ENCODE data around the gene ABI2.
A peak's percentile ranks its signal among the peaks of the same experiment; 100 is the strongest.

ABI2 gene

GRCh38 chr2:203444738-203445137 is 116.5 kb downstream of the ABI2 start:
- WGBS (ENCODE audit: insufficient coverage, insufficient read length), result no CpG with 5 or more reads among the region's 7 CpGs
- H3K4me1 ChIP-seq (ENCODE audit: control insufficient read depth, insufficient read depth, low read length), result peaks cover 2% of the 10 kb centered on the region; the same call in 1 of the 2 replicates
- H3K9me3 ChIP-seq (ENCODE audit: control insufficient read depth, insufficient read depth, low read length), result no peaks in the 10 kb centered on the region
- no peaks in the 10 kb centered on the region for H3K27me3 ChIP-seq (ENCODE audit: control insufficient read depth, insufficient read depth, low read length)
- no peak overlapping the region for H3K27ac ChIP-seq (ENCODE audit: low read length)
- no peak overlapping the region for H3K4me3 ChIP-seq (ENCODE audit: low read length)
- no peak for DNase-seq (ENCODE audit: low read depth, low spot score)
- H3K36me3 ChIP-seq (ENCODE audit: control insufficient read depth, insufficient read depth, low read length), result peaks cover 11% of the 10 kb centered on the region; the same call in 1 of the 2 replicates

- Histone ChIP-seq H3K9me3 (ENCODE audit: control insufficient read depth, insufficient read depth, low read length) (no peaks in the 10 kb centered on the region), H3K4me1 (ENCODE audit: control insufficient read depth, insufficient read depth, low read length) (no peaks in the 10 kb centered on the region), H3K4me3 (ENCODE audit: low read length) (no peak overlapping the region), H3K27ac (ENCODE audit: low read length) (no peak overlapping the region), H3K36me3 (ENCODE audit: control insufficient read depth, insufficient read depth, low read length) (peaks cover 7% of the 10 kb centered on the region; the same call in 1 of the 2 replicates), H3K27me3 (ENCODE audit: control insufficient read depth, insufficient read depth, low read length) (no peaks in the 10 kb centered on the region)
- WGBS (ENCODE audit: insufficient coverage, insufficient read length), result no CpG with 5 or more reads among the region's 3 CpGs
- DNase-seq (ENCODE audit: low read depth, low spot score), result no peak
Measured at GRCh38 chr2:203446071-203446481, 117.9 kb downstream of the ABI2 start.

- H3K9me3 ChIP-seq (ENCODE audit: control insufficient read depth, insufficient read depth, low read length), result no peaks in the 10 kb centered on the region
- WGBS (ENCODE audit: insufficient coverage, insufficient read length), result no CpG with 5 or more reads among the region's 3 CpGs
- H3K4me3 ChIP-seq (ENCODE audit: low read length), result no peak overlapping the region
- peaks cover 5% of the 10 kb centered on the region; the same call in 1 of the 2 replicates for H3K36me3 ChIP-seq (ENCODE audit: control insufficient read depth, insufficient read depth, low read length)
- no peaks in the 10 kb centered on the region for H3K27me3 ChIP-seq (ENCODE audit: control insufficient read depth, insufficient read depth, low read length)
- no peak overlapping the region for H3K27ac ChIP-seq (ENCODE audit: low read length)
- no peaks in the 10 kb centered on the region for H3K4me1 ChIP-seq (ENCODE audit: control insufficient read depth, insufficient read depth, low read length)
- DNase-seq (ENCODE audit: low read depth, low spot score), result no peak
Measured at GRCh38 chr2:203446780-203447179, 118.6 kb downstream of the ABI2 start.

GRCh38 chr2:203450561-203450960 is 122.4 kb downstream of the ABI2 start:
- Histone ChIP-seq H3K9me3 (ENCODE audit: control insufficient read depth, insufficient read depth, low read length) (no peaks in the 10 kb centered on the region), H3K27ac (ENCODE audit: low read length) (no peak overlapping the region), H3K36me3 (ENCODE audit: control insufficient read depth, insufficient read depth, low read length) (no peaks in the 10 kb centered on the region), H3K4me1 (ENCODE audit: control insufficient read depth, insufficient read depth, low read length) (no peaks in the 10 kb centered on the region), H3K27me3 (ENCODE audit: control insufficient read depth, insufficient read depth, low read length) (no peaks in the 10 kb centered on the region), H3K4me3 (ENCODE audit: low read length) (no peak overlapping the region)
- WGBS (ENCODE audit: insufficient coverage, insufficient read length), result no CpG with 5 or more reads among the region's 3 CpGs
- no peak for DNase-seq (ENCODE audit: low read depth, low spot score)

- Histone ChIP-seq H3K4me3 (ENCODE audit: low read length) (no peak overlapping the region), H3K9me3 (ENCODE audit: control insufficient read depth, insufficient read depth, low read length) (no peaks in the 10 kb centered on the region), H3K27ac (ENCODE audit: low read length) (no peak overlapping the region), H3K36me3 (ENCODE audit: control insufficient read depth, insufficient read depth, low read length) (no peaks in the 10 kb centered on the region), H3K4me1 (ENCODE audit: control insufficient read depth, insufficient read depth, low read length) (no peaks in the 10 kb centered on the region), H3K27me3 (ENCODE audit: control insufficient read depth, insufficient read depth, low read length) (no peaks in the 10 kb centered on the region)
- DNase-seq (ENCODE audit: low read depth, low spot score), result no peak
- WGBS (ENCODE audit: insufficient coverage, insufficient read length), result no CpG with 5 or more reads among the region's 2 CpGs
Measured at GRCh38 chr2:203451011-203451410, 122.8 kb downstream of the ABI2 start.

GRCh38 chr2:203451689-203452088 is 123.5 kb downstream of the ABI2 start:
- Histone ChIP-seq H3K4me1 (ENCODE audit: control insufficient read depth, insufficient read depth, low read length) (no peaks in the 10 kb centered on the region), H3K36me3 (ENCODE audit: control insufficient read depth, insufficient read depth, low read length) (no peaks in the 10 kb centered on the region), H3K27ac (ENCODE audit: low read length) (no peak overlapping the region), H3K9me3 (ENCODE audit: control insufficient read depth, insufficient read depth, low read length) (no peaks in the 10 kb centered on the region), H3K27me3 (ENCODE audit: control insufficient read depth, insufficient read depth, low read length) (no peaks in the 10 kb centered on the region), H3K4me3 (ENCODE audit: low read length) (no peak overlapping the region)
- no peak for DNase-seq (ENCODE audit: low read depth, low spot score)
- no CpG with 5 or more reads among the region's 1 CpG for WGBS (ENCODE audit: insufficient coverage, insufficient read length)

- Histone ChIP-seq H3K27ac (ENCODE audit: low read length) (no peak overlapping the region), H3K4me1 (ENCODE audit: control insufficient read depth, insufficient read depth, low read length) (no peaks in the 10 kb centered on the region), H3K27me3 (ENCODE audit: control insufficient read depth, insufficient read depth, low read length) (no peaks in the 10 kb centered on the region), H3K36me3 (ENCODE audit: control insufficient read depth, insufficient read depth, low read length) (no peaks in the 10 kb centered on the region), H3K9me3 (ENCODE audit: control insufficient read depth, insufficient read depth, low read length) (no peaks in the 10 kb centered on the region), H3K4me3 (ENCODE audit: low read length) (no peak overlapping the region)
- no CpG with 5 or more reads among the region's 1 CpG for WGBS (ENCODE audit: insufficient coverage, insufficient read length)
- peak; percentile 16 for DNase-seq (ENCODE audit: low read depth, low spot score)
Measured at GRCh38 chr2:203453858-203454451, 125.8 kb downstream of the ABI2 start.

GRCh38 chr2:203455209-203455608 is 127.0 kb downstream of the ABI2 start:
- H3K4me3 ChIP-seq (ENCODE audit: low read length), result no peak overlapping the region
- H3K4me1 ChIP-seq (ENCODE audit: control insufficient read depth, insufficient read depth, low read length), result no peaks in the 10 kb centered on the region
- DNase-seq (ENCODE audit: low read depth, low spot score), result no peak
- WGBS (ENCODE audit: insufficient coverage, insufficient read length), result no CpG with 5 or more reads among the region's 3 CpGs
- H3K36me3 ChIP-seq (ENCODE audit: control insufficient read depth, insufficient read depth, low read length), result 0 out of 2 replicates have a peak, but pooled peaks cover 2% of the 10 kb centered on the region
- H3K9me3 ChIP-seq (ENCODE audit: control insufficient read depth, insufficient read depth, low read length), result no peaks in the 10 kb centered on the region
- no peaks in the 10 kb centered on the region for H3K27me3 ChIP-seq (ENCODE audit: control insufficient read depth, insufficient read depth, low read length)
- no peak overlapping the region for H3K27ac ChIP-seq (ENCODE audit: low read length)

GRCh38 chr2:203461746-203462145 is 133.6 kb downstream of the ABI2 start:
- no peaks in the 10 kb centered on the region for H3K9me3 ChIP-seq (ENCODE audit: control insufficient read depth, insufficient read depth, low read length)
- DNase-seq (ENCODE audit: low read depth, low spot score), result no peak
- no peak overlapping the region for H3K4me3 ChIP-seq (ENCODE audit: low read length)
- H3K36me3 ChIP-seq (ENCODE audit: control insufficient read depth, insufficient read depth, low read length), result 0 out of 2 replicates have a peak, but pooled peaks cover 2% of the 10 kb centered on the region
- H3K27ac ChIP-seq (ENCODE audit: low read length), result no peak overlapping the region
- no peaks in the 10 kb centered on the region for H3K4me1 ChIP-seq (ENCODE audit: control insufficient read depth, insufficient read depth, low read length)
- H3K27me3 ChIP-seq (ENCODE audit: control insufficient read depth, insufficient read depth, low read length), result no peaks in the 10 kb centered on the region

GRCh38 chr2:203462308-203462707 is 134.1 kb downstream of the ABI2 start:
- no peak for DNase-seq (ENCODE audit: low read depth, low spot score)
- no peak overlapping the region for H3K27ac ChIP-seq (ENCODE audit: low read length)
- no CpG with 5 or more reads among the region's 1 CpG for WGBS (ENCODE audit: insufficient coverage, insufficient read length)

GRCh38 chr2:203463266-203463678 is 135.1 kb downstream of the ABI2 start:
- no peak for DNase-seq (ENCODE audit: low read depth, low spot score)
- H3K27ac ChIP-seq (ENCODE audit: low read length), result no peak overlapping the region

More at GRCh38 chr2:203462308-203462707, 134.1 kb downstream of the ABI2 start:
- Histone ChIP-seq H3K27me3 (ENCODE audit: control insufficient read depth, insufficient read depth, low read length) (no peaks in the 10 kb centered on the region), H3K9me3 (ENCODE audit: control insufficient read depth, insufficient read depth, low read length) (no peaks in the 10 kb centered on the region), H3K4me3 (ENCODE audit: low read length) (no peak overlapping the region), H3K36me3 (ENCODE audit: control insufficient read depth, insufficient read depth, low read length) (0 out of 2 replicates have a peak, but pooled peaks cover 2% of the 10 kb centered on the region), H3K4me1 (ENCODE audit: control insufficient read depth, insufficient read depth, low read length) (no peaks in the 10 kb centered on the region)

More at GRCh38 chr2:203463266-203463678, 135.1 kb downstream of the ABI2 start:
- no peaks in the 10 kb centered on the region for H3K4me1 ChIP-seq (ENCODE audit: control insufficient read depth, insufficient read depth, low read length)
- H3K9me3 ChIP-seq (ENCODE audit: control insufficient read depth, insufficient read depth, low read length), result no peaks in the 10 kb centered on the region
- H3K27me3 ChIP-seq (ENCODE audit: control insufficient read depth, insufficient read depth, low read length), result no peaks in the 10 kb centered on the region
- H3K4me3 ChIP-seq (ENCODE audit: low read length), result no peak overlapping the region
- H3K36me3 ChIP-seq (ENCODE audit: control insufficient read depth, insufficient read depth, low read length), result 0 out of 2 replicates have a peak, but pooled peaks cover 2% of the 10 kb centered on the region
